Heart left ventricle (tissue), 16 donors: ENCODE measurements around the gene C16orf82. TPM values are rescaled to one million over a fixed set of nuclear protein-coding genes. Genes with fewer than 3 reads are reported as not detected.
"Not testable (repeated sequence)": the region's sequence is repeated elsewhere in the genome, so short reads cannot be mapped to it uniquely, and the experiment has no call there.

Experiments used
- ATAC-seq, 4 donors: fragments of 200-7000 bp; cut with Tn5 transposase; one replicate each; pipeline ENCODE4 v1.9.1; 2020 to 2022; ENCODE audit warnings: moderate library complexity in 4 of 4, mild to moderate bottlenecking in 3 of 4, moderate number of reproducible peaks in 1 of 4
- DNase-seq, 5 donors: peaks; one replicate each; pipeline ENCODE4 v3.0.0-alpha.2; 2020
- H3K27ac ChIP-seq, 12 donors: fragments of 200-600 bp; sonication (generic) in 4 of 12; one replicate each; pipeline versions ENCODE4 v1.5.0 to v1.8.0; 2016 to 2022; ENCODE audit warnings: mild to moderate bottlenecking in 2 of 12
- H3K27me3 ChIP-seq, 9 donors: fragments of 200-600 bp; sonication (generic) in 2 of 9; one replicate each; pipeline versions ENCODE4 v1.5.1 to v1.8.0; 2016 to 2022; ENCODE audit warnings: mild to moderate bottlenecking in 3 of 9
- H3K36me3 ChIP-seq, 9 donors: fragments of 200-600 bp; sonication (generic) in 2 of 9; one replicate each; pipeline versions ENCODE4 v1.5.0 to v1.8.0; 2018 to 2022; ENCODE audit warnings: mild to moderate bottlenecking in 2 of 9
- H3K4me1 ChIP-seq, 12 donors: fragments of 200-600 bp; sonication (generic) in 4 of 12; one replicate each; pipeline versions ENCODE4 v1.5.0 to v1.8.0; 2016 to 2022; ENCODE audit warnings: mild to moderate bottlenecking in 3 of 12
- H3K4me3 ChIP-seq, 12 donors: fragments of 200-600 bp; sonication (generic) in 4 of 12; one replicate each; pipeline versions ENCODE4 v1.5.0 to v1.8.0; 2017 to 2022; ENCODE audit warnings: mild to moderate bottlenecking in 9 of 12, moderate library complexity in 4 of 12
- H3K9me3 ChIP-seq, 12 donors: fragments of 200-600 bp; sonication (generic) in 4 of 12; one replicate each; pipeline versions ENCODE4 v1.5.0 to v1.8.0; 2016 to 2022; ENCODE audit warnings: mild to moderate bottlenecking in 1 of 12
- CTCF ChIP-seq, 12 donors: fragments of 200-600 bp; sonication (generic) in 4 of 12; IDR thresholded peaks; one replicate each; pipeline versions ENCODE4 v1.5.0 to v1.8.0; 2018 to 2022; ENCODE audit warnings: antibody characterized with exemption in 12 of 12, mild to moderate bottlenecking in 5 of 12
- POLR2A ChIP-seq, 2 donors: fragments of 450-650 bp; IDR thresholded peaks; one replicate each; pipeline ENCODE4 v1.6.1; 2017; ENCODE audit warnings: antibody characterized with exemption in 2 of 2, mild to moderate bottlenecking in 2 of 2, moderate library complexity in 2 of 2
- WGBS, 4 donors: extraction: QIAGEN DNeasy Blood & Tissue Kit in 2 of 4; methylation state at CpG; one replicate each; pipeline versions ENCODE4 v1.1.5 to v1.1.7; 2013 to 2018; 5-methylcytosine and 5-hydroxymethylcytosine counted together
- intact Hi-C, 10 donors: fragments of 100-400 bp; cut with DNase I; formaldehyde crosslinking; loops; one replicate each; pipeline versions ENCODE4 v1.11.1 to v1.14.2; 2022
- polyA plus RNA-seq, 2 donors: library from polyadenylated mRNA; stranded (reverse); fragments of 200-250 nt; gene quantifications; one replicate each; pipeline ENCODE4 v1.2.3, GENCODE V29; 2013
- total RNA-seq, 9 donors: library from RNA; depleted of rRNA in 2 of 9; stranded (reverse); fragments of >200 nt in 2 of 9; fragmentation: NEBNext Ultra II Directional in 3 of 9; extraction: Animal tissue kit (Norgen Biotek cat#: 25700) in 3 of 9; gene quantifications; one replicate each; pipeline versions ENCODE4 v1.1.0 to v1.2.4, GENCODE V29; 2016 to 2023
- donor health status: ischemic (EF 13 %, LVEDD 7.1; RV severe dilation, severe dysfunction).
- donor health status: healthy with polysubstance abuse.
- donor health status: DM: no; HTN: yes; CAD: no.
- donor health status: DM: no; HTN: no; CAD: no.
- donor health status: ischemic (EF 25% LVEDD 6.9; RV normal size, moderate dysfunction).
- donor health status: ischemic (EF 25% LVEDD 5.7; RV mildly dilated, moderate dysfunction).
- donor health status: healthy.
- donor health status: DM: yes; HTN: yes; CAD: no.
- donor health status: ischemic (EF 35%, LVEDD 5.7; RV mildly dilated, moderate dysfunction).
- donor health status: nonischemic (EF 11% LVEDD 7.7; RV severe dilation, severe dysfunction).
- donor health status: DM: yes; HTN: yes; CAD: no.
- donor health status: PGD.
- donor health status: ischemic (EF 29% LVEDD 5.4; RV normal size, mild dysfunction).
- donor health status: nonischemic (EF 23%, LVEDD 6.1; RV moderate dilation, normal function).

C16orf82 gene
- total and polyA plus RNA-seq, 11 donors, result not detected

- DNase-seq (no peak), ATAC-seq (no peak)
- Histone ChIP-seq H3K27me3 (peaks cover 0 to 58% (median 13%) of the 10 kb centered on the region in 9 donors), H3K27ac (no peak overlapping the region), H3K36me3 (no peaks in the 10 kb centered on the region), H3K4me3 (no peak overlapping the region), H3K9me3 (peaks cover 0 to 6% (median 0%) of the 10 kb centered on the region in 12 donors), H3K4me1 (no peaks in the 10 kb centered on the region)
- peak in 6 of 12 donors; percentile 9 to 32 (median 14) for TF ChIP-seq CTCF (IDR thresholded peaks at IDR 0.05)
- no peak for TF ChIP-seq POLR2A (IDR thresholded peaks at IDR 0.05)
- WGBS, 4 donors, result 11 to 19% (median 12%) methylated on average over 4 of the region's 4 CpGs
- intact Hi-C loops, result no loop called here
These were observed 14.2 kb downstream of the C16orf82 start for GRCh38 chr16:27080895-27081294.

GRCh38 chr16:27083861-27084261 is 17.1 kb downstream of the C16orf82 start:
- intact Hi-C loops, result no loop called here
- no peaks in the 10 kb centered on the region for H3K36me3 ChIP-seq
- ATAC-seq (peak in 1 of 4 donors; percentile 45), DNase-seq (peak in 4 of 5 donors; percentile 15 to 34 (median 30))
- TF ChIP-seq CTCF (IDR thresholded peaks at IDR 0.05) (no peak), POLR2A (IDR thresholded peaks at IDR 0.05) (no peak)
- H3K4me1 ChIP-seq, result no peaks in the 10 kb centered on the region
- no peak overlapping the region for H3K4me3 ChIP-seq
- no peaks in the 10 kb centered on the region for H3K9me3 ChIP-seq
- peaks cover 0 to 52% (median 13%) of the 10 kb centered on the region in 9 donors for H3K27me3 ChIP-seq
- 31 to 43% (median 37%) methylated on average over 11 of the region's 11 CpGs for WGBS, 4 donors
- peak overlapping the region in 2 of 12 donors; percentile 14 to 50 for H3K27ac ChIP-seq

GRCh38 chr16:27084307-27085028 is 17.7 kb downstream of the C16orf82 start:
- peaks cover 0 to 56% (median 13%) of the 10 kb centered on the region in 9 donors for H3K27me3 ChIP-seq
- no peaks in the 10 kb centered on the region for H3K4me1 ChIP-seq
- no peak for ATAC-seq
- no peak for TF ChIP-seq POLR2A (IDR thresholded peaks at IDR 0.05)
- no peak for TF ChIP-seq CTCF (IDR thresholded peaks at IDR 0.05)
- intact Hi-C loops, result no loop called here
- peak overlapping the region in 2 of 12 donors; percentile 2 to 14 for H3K27ac ChIP-seq
- no peak overlapping the region for H3K4me3 ChIP-seq
- 50 to 55% (median 51%) methylated on average over 8 to 9 of the region's 9 CpGs for WGBS, 4 donors
- H3K36me3 ChIP-seq, result no peaks in the 10 kb centered on the region
- no peak for DNase-seq
- no peaks in the 10 kb centered on the region for H3K9me3 ChIP-seq

GRCh38 chr16:27085182-27085581 is 18.5 kb downstream of the C16orf82 start:
- TF ChIP-seq CTCF (IDR thresholded peaks at IDR 0.05) (no peak), POLR2A (IDR thresholded peaks at IDR 0.05) (no peak)
- intact Hi-C loops, result no loop called here

GRCh38 chr16:27086031-27086430 is 19.3 kb downstream of the C16orf82 start:
- H3K4me1 ChIP-seq, intact Hi-C loops, H3K4me3 ChIP-seq, H3K9me3 ChIP-seq, H3K27ac ChIP-seq, ATAC-seq, H3K36me3 ChIP-seq, DNase-seq: not testable (repeated sequence)
- WGBS, 4 donors, result 88 to 93% (median 92%) methylated on average over 9 of the region's 9 CpGs
- H3K27me3 ChIP-seq, result peaks cover 0 to 48% (median 13%) of the 10 kb centered on the region in 9 donors

More at GRCh38 chr16:27085182-27085581, 18.5 kb downstream of the C16orf82 start:
- Histone ChIP-seq H3K9me3 (no peaks in the 10 kb centered on the region), H3K27ac (no peak overlapping the region), H3K4me3 (no peak overlapping the region), H3K36me3 (no peaks in the 10 kb centered on the region), H3K27me3 (peaks cover 0 to 57% (median 13%) of the 10 kb centered on the region in 9 donors), H3K4me1 (no peaks in the 10 kb centered on the region)
- ATAC-seq (no peak), DNase-seq (no peak)
- 62 to 72% (median 67%) methylated on average over 6 of the region's 6 CpGs for WGBS, 4 donors
